Lower leg skin (tissue), 4 donors: ENCODE measurements around the gene FAM193A. TPM values are rescaled to one million over a fixed set of nuclear protein-coding genes. Genes with fewer than 3 reads are reported as not detected.
"Not testable (repeated sequence)": the region's sequence is repeated elsewhere in the genome, so short reads cannot be mapped to it uniquely, and the experiment has no call there.

Experiments
- DNase-seq, 2 donors: peaks; one replicate each; pipeline ENCODE4 v3.0.0-alpha.2; 2019; ENCODE audit warnings: low spot score in 2 of 2
- H3K4me3 ChIP-seq: fragments of 200-600 bp; sonication (generic); 2 replicates; pipeline ENCODE4 v1.5.1; 2017; ENCODE audit warnings: mild to moderate bottlenecking, low read depth; ENCODE audit not compliant: poor library complexity, severe bottlenecking
- POLR2A ChIP-seq, 2 donors: fragments of 450-650 bp; IDR thresholded peaks; one replicate each; pipeline ENCODE4 v1.6.1; 2016 to 2017; ENCODE audit warnings: antibody characterized with exemption in 2 of 2, mild to moderate bottlenecking in 1 of 2, moderate library complexity in 1 of 2
- WGBS, 2 donors: methylation state at CpG; one replicate each; pipeline ENCODE4 v1.1.5; 2018; 5-methylcytosine and 5-hydroxymethylcytosine counted together
- intact Hi-C: fragments of 100-400 bp; cut with DNase I; formaldehyde crosslinking; loops from one replicate; pipeline ENCODE4 v1.15.0; 2023; ENCODE audit warnings: low total_unique reads
- total RNA-seq, 4 donors: library from RNA; depleted of rRNA; stranded (reverse); fragments of >200 nt; gene quantifications; one replicate each; pipeline ENCODE4 v1.1.0, GENCODE V29; 2016
- TF ChIP-seq, protein P1 (sequence below), 3 donors: fragments of 450-650 bp; IDR thresholded peaks; one replicate each; pipeline ENCODE4 v1.5.1; 2016; ENCODE audit warnings: antibody characterized with exemption in 3 of 3, mild to moderate bottlenecking in 3 of 3, moderate library complexity in 2 of 3

Gene FAM193A
- total RNA-seq, 4 donors from 2014 or later = 16.3 to 38.6 (median 25.7) TPM

DNA sequence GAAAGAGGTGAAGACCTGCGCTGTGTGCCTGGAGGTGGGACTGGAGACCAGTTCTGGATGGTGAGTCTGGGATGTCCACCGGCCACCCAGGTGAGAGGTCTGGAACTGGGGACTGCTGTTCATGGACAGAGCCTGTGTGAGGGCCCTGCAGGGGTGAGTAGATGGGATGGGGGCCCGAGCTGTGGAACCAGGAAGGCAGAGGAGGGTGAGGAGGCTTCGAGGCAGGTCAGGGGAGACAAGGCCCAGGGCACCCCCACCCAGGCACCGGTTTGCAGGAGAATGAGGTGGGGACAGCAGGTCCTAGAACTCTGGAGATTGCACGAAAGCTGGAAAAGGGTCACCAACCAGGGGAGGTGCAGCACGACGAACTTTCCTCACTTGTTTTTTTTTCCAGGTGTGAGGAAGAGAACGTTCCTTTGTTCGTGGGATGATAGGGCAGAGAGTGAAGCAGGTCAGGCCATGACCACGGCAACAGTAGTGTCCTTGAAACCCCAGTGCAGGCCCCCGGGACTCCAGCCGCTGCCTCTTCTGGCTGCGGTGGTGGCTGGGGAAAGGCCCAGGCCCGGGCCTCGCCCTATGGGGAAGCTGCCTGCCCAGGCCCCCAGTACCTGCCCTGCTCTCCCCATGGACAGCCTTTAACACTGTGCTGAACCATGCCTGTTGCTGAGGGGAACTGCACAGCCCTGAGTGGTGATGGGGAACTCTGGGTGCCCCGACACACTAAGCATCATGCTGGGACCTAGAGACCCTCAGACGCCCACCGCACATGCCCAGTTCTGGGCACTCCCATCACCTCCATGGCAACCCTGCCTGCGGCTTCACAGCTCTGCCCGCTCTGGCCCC lies 196.8 kb downstream of the FAM193A start:
- no peak for DNase-seq
- H3K4me3 ChIP-seq = no peak overlapping the region
- TF ChIP-seq POLR2A (IDR thresholded peaks at IDR 0.05) = no peak
- intact Hi-C loops = no loop called here
- 89 to 92% methylated on average over 21 of the region's 21 CpGs for WGBS, 2 donors

DNA sequence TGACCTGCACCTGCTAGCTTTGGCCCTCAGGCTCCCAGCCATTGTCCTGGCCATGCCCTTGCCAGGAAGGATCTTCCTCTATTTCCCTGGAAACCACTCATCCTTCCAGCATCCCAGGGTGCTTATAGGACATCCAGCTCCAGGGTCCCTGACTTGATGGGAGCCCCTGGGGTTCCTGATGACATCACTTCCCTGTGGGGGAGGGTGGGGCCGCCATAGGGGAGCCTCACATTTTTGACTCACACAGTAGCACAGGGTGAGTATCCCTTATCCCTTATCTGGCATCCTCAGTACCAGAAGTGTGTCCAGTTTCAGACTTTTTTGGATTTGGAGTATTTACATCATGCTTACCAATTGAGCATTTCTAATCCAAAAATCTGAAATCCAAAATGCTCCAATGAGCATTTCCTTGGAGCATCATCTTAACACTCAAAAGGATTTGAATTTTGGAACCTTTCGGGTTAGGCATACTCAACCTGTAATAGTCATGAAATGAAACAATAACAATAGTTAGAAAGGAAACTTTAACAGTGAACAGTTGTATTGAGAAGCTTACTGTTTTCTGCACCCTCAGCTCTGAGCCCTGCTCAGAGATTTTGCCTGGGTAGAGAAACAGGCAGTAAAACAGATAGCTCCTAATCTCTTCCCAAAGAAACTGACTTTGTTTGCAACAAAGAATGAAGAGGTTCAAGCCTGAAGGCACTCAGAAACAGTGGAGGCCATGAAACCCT lies 197.6 kb downstream of the FAM193A start:
- intact Hi-C loops = no loop called here
- WGBS, 2 donors = 92 to 93% methylated on average over 2 of the region's 2 CpGs

DNA sequence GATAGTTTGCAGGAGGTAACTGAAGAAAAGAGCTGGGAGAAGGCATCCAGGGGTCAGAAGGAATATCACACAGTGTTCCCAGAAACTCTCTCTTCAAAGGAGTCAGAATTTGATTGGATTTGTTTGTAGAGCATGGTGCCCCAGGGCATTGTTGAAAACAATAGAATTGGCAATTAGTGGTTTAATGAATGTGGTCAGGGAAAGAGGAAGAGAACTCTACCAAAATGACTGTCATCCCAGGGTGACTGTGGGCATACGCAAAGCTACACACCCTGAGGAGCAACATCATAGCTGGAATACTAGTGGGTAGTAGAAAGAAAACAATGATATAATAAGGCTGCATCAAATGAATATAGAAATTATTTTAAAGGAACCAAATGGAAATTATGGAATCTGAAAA lies 198.2 kb downstream of the FAM193A start:
- no peak overlapping the region for H3K4me3 ChIP-seq
- no peak for TF ChIP-seq POLR2A (IDR thresholded peaks at IDR 0.05)
- TF ChIP-seq, protein P1, sequence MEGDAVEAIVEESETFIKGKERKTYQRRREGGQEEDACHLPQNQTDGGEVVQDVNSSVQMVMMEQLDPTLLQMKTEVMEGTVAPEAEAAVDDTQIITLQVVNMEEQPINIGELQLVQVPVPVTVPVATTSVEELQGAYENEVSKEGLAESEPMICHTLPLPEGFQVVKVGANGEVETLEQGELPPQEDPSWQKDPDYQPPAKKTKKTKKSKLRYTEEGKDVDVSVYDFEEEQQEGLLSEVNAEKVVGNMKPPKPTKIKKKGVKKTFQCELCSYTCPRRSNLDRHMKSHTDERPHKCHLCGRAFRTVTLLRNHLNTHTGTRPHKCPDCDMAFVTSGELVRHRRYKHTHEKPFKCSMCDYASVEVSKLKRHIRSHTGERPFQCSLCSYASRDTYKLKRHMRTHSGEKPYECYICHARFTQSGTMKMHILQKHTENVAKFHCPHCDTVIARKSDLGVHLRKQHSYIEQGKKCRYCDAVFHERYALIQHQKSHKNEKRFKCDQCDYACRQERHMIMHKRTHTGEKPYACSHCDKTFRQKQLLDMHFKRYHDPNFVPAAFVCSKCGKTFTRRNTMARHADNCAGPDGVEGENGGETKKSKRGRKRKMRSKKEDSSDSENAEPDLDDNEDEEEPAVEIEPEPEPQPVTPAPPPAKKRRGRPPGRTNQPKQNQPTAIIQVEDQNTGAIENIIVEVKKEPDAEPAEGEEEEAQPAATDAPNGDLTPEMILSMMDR (IDR thresholded peaks at IDR 0.05) = no peak
- no peak for DNase-seq
- intact Hi-C loops = no loop called here
- WGBS, 2 donors = 76% methylated on average over 1 of the region's 1 CpG

More for the DNA sequence above, 197.6 kb downstream of the FAM193A start:
- TF ChIP-seq POLR2A (IDR thresholded peaks at IDR 0.05) = no peak
- TF ChIP-seq, protein P1 (IDR thresholded peaks at IDR 0.05) = no peak
- H3K4me3 ChIP-seq = no peak overlapping the region
- no peak for DNase-seq

DNA sequence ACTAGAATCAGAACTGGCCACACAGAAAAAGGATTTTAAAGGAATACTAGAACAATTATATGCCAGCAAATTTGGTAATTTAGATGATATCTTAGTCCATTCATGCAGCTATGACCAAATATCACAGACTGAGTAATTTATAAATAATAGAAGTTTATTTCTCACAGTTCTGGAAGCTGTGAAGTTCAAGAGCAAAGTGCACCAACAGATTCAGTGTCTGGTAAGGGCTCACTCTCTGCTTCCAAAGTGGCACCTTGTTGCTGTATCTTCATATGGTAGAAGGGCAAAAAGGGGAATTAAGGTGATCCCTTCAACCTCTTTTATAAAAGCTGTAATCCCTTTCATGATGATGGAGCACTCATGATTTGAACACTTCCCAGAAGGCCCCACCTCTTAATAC lies 199.4 kb downstream of the FAM193A start:
- intact Hi-C loops = no loop called here
- H3K4me3 ChIP-seq = no peak overlapping the region
- DNase-seq = no peak
- no peak for TF ChIP-seq POLR2A (IDR thresholded peaks at IDR 0.05)
- TF ChIP-seq, protein P1 (IDR thresholded peaks at IDR 0.05) = no peak

DNA sequence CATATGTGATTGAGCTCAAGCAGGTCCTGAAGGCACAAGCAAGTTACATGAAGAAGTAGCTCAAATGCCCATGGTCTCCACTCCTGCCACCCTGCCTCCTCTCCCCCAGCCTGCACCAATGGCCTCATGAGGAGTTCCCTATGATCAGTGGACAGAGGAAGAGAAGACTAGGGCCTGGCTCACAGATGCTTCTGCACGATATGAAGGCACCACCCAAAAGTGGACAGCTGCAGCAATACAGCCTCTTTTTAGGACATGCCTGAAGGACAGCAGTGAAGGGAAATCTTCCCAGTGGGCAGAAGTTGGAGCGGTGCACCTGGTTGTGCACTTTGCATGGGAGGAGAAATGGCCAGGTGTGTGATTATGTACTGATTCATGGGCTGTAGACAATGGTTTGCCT lies 201.8 kb downstream of the FAM193A start:
- H3K4me3 ChIP-seq, intact Hi-C loops, DNase-seq: not testable (repeated sequence)
- WGBS, 2 donors = 100% methylated on average over 2 of the region's 2 CpGs

DNA sequence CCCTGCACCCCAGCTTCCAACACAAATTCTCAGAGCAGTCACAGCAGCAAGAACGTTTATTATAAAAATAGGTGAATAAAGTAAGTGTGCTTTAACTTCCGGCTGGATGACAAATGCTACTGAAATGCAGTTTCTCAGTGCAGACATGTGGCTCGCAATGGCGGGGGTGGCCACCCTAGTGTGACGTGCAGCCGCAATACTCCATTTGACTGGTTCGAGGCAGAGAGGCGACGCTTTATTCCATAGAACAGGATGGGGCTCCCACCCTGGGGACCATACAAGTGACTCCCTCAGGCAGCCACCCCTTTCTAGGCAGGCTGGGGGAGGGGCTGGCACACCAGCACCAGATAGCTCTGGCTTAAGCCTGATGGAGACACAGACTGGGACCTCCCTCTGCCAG lies 205.2 kb downstream of the FAM193A start:
- H3K4me3 ChIP-seq = no peak overlapping the region
- TF ChIP-seq, protein P1 (IDR thresholded peaks at IDR 0.05) = no peak
- no peak for TF ChIP-seq POLR2A (IDR thresholded peaks at IDR 0.05)
- no peak for DNase-seq
- intact Hi-C loops = no loop called here
- WGBS, 2 donors = 85 to 88% methylated on average over 9 of the region's 9 CpGs
